Bronchial epithelial cell (primary cell): ENCODE measurements around the gene EFHD2. TPM values are rescaled to one million over a fixed set of nuclear protein-coding genes. Genes with fewer than 3 reads are reported as not detected.

Source experiments
- DNase-seq: peaks from one replicate; pipeline ENCODE4 v3.0.0-alpha.2; 2010; ENCODE audit warnings: low read depth
- FAIRE-seq: peaks from 2 replicates; lab custom pipeline; 2011; peaks lifted over from hg19 to GRCh38; lab: Jason Lieb, UNC
- H3K27me3 ChIP-seq: 2 replicates; pipeline ENCODE4 v1.5.1; 2011; ENCODE audit warnings: low read length; ENCODE audit not compliant: control insufficient read depth, insufficient read depth
- H3K36me3 ChIP-seq: 2 replicates; pipeline ENCODE4 v1.5.1; 2011; ENCODE audit warnings: low read length; ENCODE audit not compliant: control insufficient read depth, insufficient read depth
- H3K4me3 ChIP-seq: 2 replicates; pipeline ENCODE4 v1.5.1; 2011; ENCODE audit warnings: mild to moderate bottlenecking, low read depth, low read length, control low read depth
- total RNA-seq: library from RNA; depleted of rRNA; stranded (reverse); fragments of >200 nt; gene quantifications from 2 replicates; pipeline ENCODE4 v1.2.1, GENCODE V29; 2014
- TF ChIP-seq, protein P1 (sequence below): IDR thresholded peaks from 2 replicates; pipeline ENCODE4 v1.5.1; 2011; ENCODE audit warnings: mild to moderate bottlenecking, moderate library complexity, low read length, control low read depth, inconsistent platforms; ENCODE audit not compliant: insufficient read depth, severe bottlenecking

The EFHD2 gene
- total RNA-seq, 1 donor from 2014 or later: 42.6 TPM

DNA sequence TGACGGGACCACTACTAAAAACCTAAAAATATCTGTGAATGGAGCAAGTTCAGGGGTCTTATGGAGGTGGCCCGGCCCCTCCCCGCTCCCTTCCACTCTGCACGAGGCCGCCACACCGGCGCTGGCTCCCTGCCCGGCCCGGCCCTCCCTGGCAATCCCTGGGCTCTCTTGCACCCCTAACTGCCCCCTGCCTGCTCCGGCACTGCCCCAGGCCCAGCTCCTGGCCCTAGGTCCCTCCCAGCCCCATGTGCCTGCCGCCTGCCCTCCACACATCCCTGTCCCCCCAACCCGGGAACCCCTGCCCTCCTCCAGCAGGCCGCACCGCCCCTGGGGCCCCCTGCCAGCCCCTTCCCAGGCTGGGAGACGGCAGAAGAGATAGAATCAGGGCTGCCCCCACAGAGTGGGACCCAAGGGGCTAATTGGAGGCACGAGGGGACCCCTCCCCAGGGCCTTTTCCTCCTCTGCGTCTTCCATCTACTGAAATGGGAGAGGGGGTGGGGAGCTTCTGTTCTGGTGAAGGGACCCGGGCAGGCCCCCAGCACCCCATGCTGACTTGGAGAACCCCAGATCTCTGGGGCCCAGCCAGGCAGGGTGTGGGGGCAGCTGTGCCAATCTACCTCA is 19.2 kb downstream of the EFHD2 start:
- no peak for DNase-seq
- no peak for FAIRE-seq
- H3K4me3 ChIP-seq: no peak overlapping the region
- peaks cover 17% of the 10 kb centered on the region for H3K36me3 ChIP-seq
- TF ChIP-seq, protein P1, sequence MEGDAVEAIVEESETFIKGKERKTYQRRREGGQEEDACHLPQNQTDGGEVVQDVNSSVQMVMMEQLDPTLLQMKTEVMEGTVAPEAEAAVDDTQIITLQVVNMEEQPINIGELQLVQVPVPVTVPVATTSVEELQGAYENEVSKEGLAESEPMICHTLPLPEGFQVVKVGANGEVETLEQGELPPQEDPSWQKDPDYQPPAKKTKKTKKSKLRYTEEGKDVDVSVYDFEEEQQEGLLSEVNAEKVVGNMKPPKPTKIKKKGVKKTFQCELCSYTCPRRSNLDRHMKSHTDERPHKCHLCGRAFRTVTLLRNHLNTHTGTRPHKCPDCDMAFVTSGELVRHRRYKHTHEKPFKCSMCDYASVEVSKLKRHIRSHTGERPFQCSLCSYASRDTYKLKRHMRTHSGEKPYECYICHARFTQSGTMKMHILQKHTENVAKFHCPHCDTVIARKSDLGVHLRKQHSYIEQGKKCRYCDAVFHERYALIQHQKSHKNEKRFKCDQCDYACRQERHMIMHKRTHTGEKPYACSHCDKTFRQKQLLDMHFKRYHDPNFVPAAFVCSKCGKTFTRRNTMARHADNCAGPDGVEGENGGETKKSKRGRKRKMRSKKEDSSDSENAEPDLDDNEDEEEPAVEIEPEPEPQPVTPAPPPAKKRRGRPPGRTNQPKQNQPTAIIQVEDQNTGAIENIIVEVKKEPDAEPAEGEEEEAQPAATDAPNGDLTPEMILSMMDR: no peak
- no peaks in the 10 kb centered on the region for H3K27me3 ChIP-seq

GRCh38 chr1:15429701-15430149 is 20.0 kb downstream of the EFHD2 start:
- FAIRE-seq: no peak
- H3K4me3 ChIP-seq: no peak overlapping the region
- peaks cover 16% of the 10 kb centered on the region for H3K36me3 ChIP-seq
- H3K27me3 ChIP-seq: no peaks in the 10 kb centered on the region
- DNase-seq: peak; percentile 80
- TF ChIP-seq, protein P1: no peak

DNA sequence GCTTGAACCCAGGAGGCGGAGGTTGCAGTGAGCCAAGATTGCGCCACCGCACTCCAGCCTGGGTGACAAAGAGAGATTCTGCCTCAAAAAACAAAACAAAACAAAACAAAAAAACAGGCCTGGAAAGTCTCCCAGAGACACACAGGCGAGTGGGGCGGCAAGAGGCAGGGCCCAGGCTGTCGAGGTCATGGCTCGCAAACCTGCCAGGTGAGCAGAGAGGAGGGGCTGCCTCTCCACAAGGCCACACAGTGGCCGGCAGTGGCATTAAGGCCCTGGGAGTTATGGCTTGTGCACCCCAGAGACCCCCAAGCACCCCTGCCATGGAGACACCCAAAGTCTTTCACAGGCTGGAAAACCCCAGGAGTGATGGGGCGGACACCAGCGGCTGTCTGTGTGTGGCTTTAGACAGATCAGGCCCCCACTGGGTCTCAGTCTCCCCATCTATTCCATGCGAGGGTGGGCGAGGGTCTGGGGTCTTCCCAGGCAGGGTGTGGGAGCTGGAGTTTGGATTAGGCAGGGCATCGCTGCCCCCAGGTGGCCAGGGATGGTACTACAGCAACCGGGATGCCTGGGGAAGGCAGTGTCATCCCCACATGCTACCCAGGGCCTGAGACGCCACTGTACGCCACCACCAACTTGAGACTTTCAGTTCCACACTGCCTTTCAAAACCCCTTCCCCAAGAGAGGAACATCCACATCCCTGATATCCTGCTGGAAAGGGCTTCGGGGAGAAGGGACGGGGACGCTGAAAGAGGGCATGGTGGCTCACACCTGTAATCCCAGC is 21.3 kb downstream of the EFHD2 start:
- DNase-seq (peak; percentile 29), FAIRE-seq (peak; percentile 58)
- TF ChIP-seq, protein P1: peak; percentile 96
- H3K36me3 ChIP-seq: peaks cover 14% of the 10 kb centered on the region
- H3K4me3 ChIP-seq: no peak overlapping the region
- no peaks in the 10 kb centered on the region for H3K27me3 ChIP-seq

- TF ChIP-seq, protein P1: no peak
- Histone ChIP-seq H3K36me3 (peaks cover 11% of the 10 kb centered on the region), H3K4me3 (no peak overlapping the region), H3K27me3 (no peaks in the 10 kb centered on the region)
- FAIRE-seq (no peak), DNase-seq (no peak)
Observed at GRCh38 chr1:15431571-15431948, 21.9 kb downstream of the EFHD2 start.

DNA sequence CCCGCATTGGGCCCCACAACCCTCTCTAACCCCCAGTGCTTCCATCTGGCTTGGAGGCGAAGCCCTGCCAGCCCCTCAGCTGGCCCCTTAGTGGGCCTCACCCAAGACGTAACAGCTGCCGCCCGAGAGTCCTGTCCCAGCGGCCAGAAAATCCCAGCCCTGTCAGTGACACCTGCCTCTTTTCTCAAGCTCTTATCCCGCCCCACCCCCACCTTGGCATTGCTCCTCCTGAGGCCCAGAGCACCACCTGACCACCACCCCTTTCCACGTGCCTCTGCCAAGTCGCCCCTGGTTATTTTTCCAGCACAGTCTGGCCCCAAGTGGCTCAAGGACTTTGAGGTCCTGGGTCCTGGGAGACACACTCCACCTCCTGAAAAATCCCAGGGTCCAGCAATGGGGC is 22.6 kb downstream of the EFHD2 start:
- Histone ChIP-seq H3K36me3 (peaks cover 7% of the 10 kb centered on the region), H3K27me3 (no peaks in the 10 kb centered on the region), H3K4me3 (no peak overlapping the region)
- TF ChIP-seq, protein P1: no peak
- DNase-seq (no peak), FAIRE-seq (no peak)
